Measurements from ENCODE around the gene OPN4. TPM values are rescaled to one million over a fixed set of nuclear protein-coding genes. Genes with fewer than 3 reads are reported as not detected.

The OPN4 gene
- total RNA-seq, 1 experiment from 2014 or later, result not detected

DNA sequence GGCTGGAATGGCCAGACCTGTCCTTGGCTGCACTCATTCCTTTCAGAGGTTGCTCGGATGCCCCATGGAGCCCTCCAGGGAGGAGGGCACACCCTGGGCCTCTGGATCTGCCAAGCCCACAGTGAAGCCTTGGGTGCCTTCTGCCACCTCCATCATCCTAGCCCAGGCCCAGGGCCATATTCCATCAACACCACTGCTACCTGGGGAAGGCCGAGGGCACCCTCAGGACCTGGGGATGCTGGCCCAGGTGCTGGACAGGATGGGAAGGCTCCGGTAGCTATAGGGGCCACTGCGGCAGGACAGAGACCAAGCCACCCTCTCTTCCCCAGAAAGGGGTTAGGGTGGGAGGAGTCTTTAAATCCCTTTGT lies 810 bp downstream of the OPN4 start:
- CTCF ChIA-PET, result no interaction called here
- ATAC-seq, result no peak
- H3K9ac ChIP-seq (ENCODE audit: low read length), result no peak overlapping the region

GRCh38 chr10:86655596-86655995 lies 1.2 kb downstream of the OPN4 start:
- H3K9me2 ChIP-seq (replicated peaks; ENCODE audit: low read length), result no peaks in the 10 kb centered on the region
- no peak overlapping the region for H3K27ac ChIP-seq (ENCODE audit: low read length)
- DNase-seq, result no peak
- intact Hi-C loops (cut with micrococcal nuclease), result no loop called here
- no peaks in the 10 kb centered on the region for H3K4me1 ChIP-seq (ENCODE audit: insufficient read depth, low read length)
- H3K79me2 ChIP-seq (ENCODE audit: low read length), result no peaks in the 10 kb centered on the region
- BruUV-seq (replicated peaks), result no TSS peak
- no peaks in the 10 kb centered on the region for H3K36me3 ChIP-seq (ENCODE audit: low read depth, low read length)
- no peaks in the 10 kb centered on the region for H3K27me3 ChIP-seq (ENCODE audit: low read length)
- ChIA-PET CTCF (no interaction called here), POLR2A (ENCODE audit: unreplicated experiment) (no interaction called here)
- H4K20me1 ChIP-seq (ENCODE audit: low read length), result no peaks in the 10 kb centered on the region
- no peaks in the 10 kb centered on the region for H3F3A ChIP-seq (ENCODE audit: low read length, unreplicated experiment)
- H3K9ac ChIP-seq (ENCODE audit: low read length), result no peak overlapping the region
- ATAC-seq, result no peak
- no peak overlapping the region for H2AFZ ChIP-seq (ENCODE audit: low read length)
- H3K4me3 ChIP-seq (ENCODE audit: low read length), result no peak overlapping the region
- no peak overlapping the region for H3K4me2 ChIP-seq (ENCODE audit: low read length)
- TF ChIP-seq CTCF (conservative IDR thresholded peaks at IDR 0.05; ENCODE audit: low read depth, low read length), result no peak
- no peak for TF ChIP-seq EZH2 (IDR thresholded peaks at IDR 0.05; ENCODE audit: low read length, unreplicated experiment)
- TF ChIP-seq EZH2phosphoT487 (IDR thresholded peaks at IDR 0.05; ENCODE audit: borderline replicate concordance, low read length), result no peak
- no peaks in the 10 kb centered on the region for H3K9me3 ChIP-seq (ENCODE audit: low read length)

More for the DNA sequence above, 810 bp downstream of the OPN4 start:
- Histone ChIP-seq H3K27ac (ENCODE audit: low read length) (no peak overlapping the region), H3K36me3 (ENCODE audit: low read depth, low read length) (no peaks in the 10 kb centered on the region), H3K9me3 (ENCODE audit: low read length) (no peaks in the 10 kb centered on the region), H3F3A (ENCODE audit: low read length, unreplicated experiment) (no peaks in the 10 kb centered on the region), H2AFZ (ENCODE audit: low read length) (no peak overlapping the region), H4K20me1 (ENCODE audit: low read length) (no peaks in the 10 kb centered on the region), H3K27me3 (ENCODE audit: low read length) (no peaks in the 10 kb centered on the region), H3K79me2 (ENCODE audit: low read length) (no peaks in the 10 kb centered on the region), H3K4me1 (ENCODE audit: insufficient read depth, low read length) (no peaks in the 10 kb centered on the region), H3K4me3 (ENCODE audit: low read length) (no peak overlapping the region), H3K4me2 (ENCODE audit: low read length) (no peak overlapping the region), H3K9me2 (replicated peaks; ENCODE audit: low read length) (no peaks in the 10 kb centered on the region)
- TF ChIP-seq CTCF (conservative IDR thresholded peaks at IDR 0.05; ENCODE audit: low read depth, low read length), result no peak
- TF ChIP-seq EZH2phosphoT487 (IDR thresholded peaks at IDR 0.05; ENCODE audit: borderline replicate concordance, low read length), result no peak
- no peak for TF ChIP-seq EZH2 (IDR thresholded peaks at IDR 0.05; ENCODE audit: low read length, unreplicated experiment)
- POLR2A ChIA-PET (ENCODE audit: unreplicated experiment), result no interaction called here
- no TSS peak for BruUV-seq (replicated peaks)
- DNase-seq, result no peak
- intact Hi-C loops (cut with micrococcal nuclease), result no loop called here

DNA sequence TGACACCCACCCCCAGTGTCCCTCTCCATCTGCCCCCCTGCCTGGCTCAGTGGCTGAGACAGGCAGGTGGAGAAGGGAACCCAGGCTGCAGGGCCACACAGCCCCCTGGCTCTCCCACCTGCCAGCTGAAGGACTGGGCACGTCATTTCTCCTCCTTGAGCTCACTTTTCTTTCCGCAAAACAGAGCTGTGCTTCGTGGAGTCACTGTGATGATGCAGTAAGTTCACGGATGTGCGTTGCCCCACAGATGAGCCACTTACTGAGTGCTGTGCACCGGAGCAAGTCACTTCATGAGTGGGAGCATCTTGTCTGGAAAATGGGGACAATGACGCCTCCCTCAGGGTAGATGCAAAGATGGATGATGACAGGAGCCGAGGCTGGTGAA lies 2.7 kb downstream of the OPN4 start:
- ATAC-seq, result no peak
- H3K36me3 ChIP-seq (ENCODE audit: low read depth, low read length), result no peaks in the 10 kb centered on the region

More for the DNA sequence above, 2.7 kb downstream of the OPN4 start:
- no peaks in the 10 kb centered on the region for H3K79me2 ChIP-seq (ENCODE audit: low read length)
- POLR2A ChIA-PET (ENCODE audit: unreplicated experiment), result no interaction called here
- DNase-seq, result no peak
- CTCF ChIA-PET, result no interaction called here
- H4K20me1 ChIP-seq (ENCODE audit: low read length), result no peaks in the 10 kb centered on the region
- H3K4me3 ChIP-seq (ENCODE audit: low read length), result no peak overlapping the region
- TF ChIP-seq EZH2 (IDR thresholded peaks at IDR 0.05; ENCODE audit: low read length, unreplicated experiment) (no peak), EZH2phosphoT487 (IDR thresholded peaks at IDR 0.05; ENCODE audit: borderline replicate concordance, low read length) (no peak), CTCF (conservative IDR thresholded peaks at IDR 0.05; ENCODE audit: low read depth, low read length) (no peak)
- no TSS peak for BruUV-seq (replicated peaks)
- H3K27ac ChIP-seq (ENCODE audit: low read length), result no peak overlapping the region
- H3K4me1 ChIP-seq (ENCODE audit: insufficient read depth, low read length), result no peaks in the 10 kb centered on the region
- intact Hi-C loops (cut with micrococcal nuclease), result no loop called here
- no peaks in the 10 kb centered on the region for H3F3A ChIP-seq (ENCODE audit: low read length, unreplicated experiment)
- no peaks in the 10 kb centered on the region for H3K9me2 ChIP-seq (replicated peaks; ENCODE audit: low read length)
- H3K27me3 ChIP-seq (ENCODE audit: low read length), result no peaks in the 10 kb centered on the region
- H3K9ac ChIP-seq (ENCODE audit: low read length), result no peak overlapping the region
- H2AFZ ChIP-seq (ENCODE audit: low read length), result no peak overlapping the region
- no peak overlapping the region for H3K4me2 ChIP-seq (ENCODE audit: low read length)
- no peaks in the 10 kb centered on the region for H3K9me3 ChIP-seq (ENCODE audit: low read length)

All from PC-3 (cell line).